ENCODE data around the gene SLC25A41. TPM values are rescaled to one million over a fixed set of nuclear protein-coding genes. Genes with fewer than 3 reads are reported as not detected.

The SLC25A41 gene
- total and polyA plus RNA-seq, 9 of the 15 experiments (the other 6 are each of a cell fraction or from before 2014, with no cell fraction given) = 0.08 to 4.2 (median 1.6) TPM

DNA sequence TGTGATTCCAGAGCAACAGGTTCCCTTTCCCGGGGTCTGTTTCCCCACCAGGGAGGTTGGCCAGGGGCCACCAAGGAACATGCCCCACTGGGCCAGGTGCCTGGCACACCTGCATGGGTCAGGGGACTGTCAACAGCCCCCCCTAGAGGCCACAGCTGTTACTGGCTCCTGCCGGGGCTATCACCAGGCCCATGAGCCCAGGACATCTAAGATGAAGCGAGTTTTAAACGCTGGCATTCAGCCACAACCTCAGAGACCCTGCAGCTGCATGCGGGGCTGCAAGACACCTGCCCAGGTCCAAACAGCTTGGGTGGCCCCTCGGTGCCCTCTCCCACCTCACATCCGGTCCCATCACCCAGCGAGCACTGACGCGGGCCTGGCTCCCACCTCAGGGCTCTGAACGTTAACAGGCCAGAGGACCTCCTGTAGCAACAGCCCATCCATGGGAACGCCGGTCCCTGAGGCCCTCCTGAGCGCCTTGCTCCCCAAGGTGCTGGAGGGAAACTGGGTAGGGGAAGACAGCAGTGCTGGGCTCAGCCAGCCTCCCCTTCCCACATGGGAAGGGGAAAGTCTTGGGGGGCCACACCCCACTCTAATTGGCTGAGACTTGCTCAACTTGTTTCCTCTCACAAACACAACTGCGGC is 21.0 kb downstream of the SLC25A41 start:
- Histone ChIP-seq H3K27me3 (ENCODE audit: control insufficient read depth in 2 of 2, insufficient read depth in 2 of 2, low read length in 2 of 2) (no peaks in the 10 kb centered on the region), H3K4me2 (ENCODE audit: insufficient read depth, low read length) (no peak overlapping the region), H3K4me1 (replicated peaks in 1 of 2; ENCODE audit: control insufficient read depth in 2 of 2, insufficient read depth in 2 of 2, low read length in 2 of 2) (peaks cover 0 to 39% of the 10 kb centered on the region in 2 experiments; a peak in 2 of 5 replicates), H3K79me2 (ENCODE audit: control insufficient read depth, insufficient read depth, low read length) (no peaks in the 10 kb centered on the region), H3K9me3 (replicated peaks; ENCODE audit: control insufficient read depth, insufficient read depth, low read depth, low read length) (no peaks in the 10 kb centered on the region), H3K36me3 (ENCODE audit: control insufficient read depth, insufficient read depth, low read length) (peaks cover 42% of the 10 kb centered on the region; the same call in 1 of the 3 replicates), H3K9me1 (ENCODE audit: control insufficient read depth, insufficient read depth, low read length) (no peaks in the 10 kb centered on the region), H3K4me3 (no peak overlapping the region), H2AFZ (ENCODE audit: low read depth, low read length) (no peak overlapping the region), H4K20me1 (replicated peaks; ENCODE audit: control insufficient read depth, insufficient read depth, low read length) (peaks cover 5% of the 10 kb centered on the region; the same call in 1 of the 2 replicates), H3K27ac (ENCODE audit: extremely low read depth, low read depth, low read length) (no peak overlapping the region), H3K9ac (ENCODE audit: insufficient read depth in 1 of 2, low read depth in 2 of 2, low read length in 2 of 2) (peak overlapping the region in 1 of 2 experiments; percentile 43; a peak in 1 of 4 replicates)
- peak; percentile 62 to 73 (median 66) for DNase-seq (ENCODE audit: extremely low read depth in 1 of 4, low spot score in 3 of 4)
- in situ Hi-C loops (cut with MboI) = no loop called here
- WGBS (ENCODE audit: insufficient coverage, low coverage, missing lambda C conversion rate) = 81% methylated on average over 9 of the region's 15 CpGs
- ChIA-PET POLR2A (interaction anchor here (0.5 to 2.5 kb wide), 3 partner anchors 10 to 40 kb away, joined by 3 to 16 read pairs (median 3); partner anchors contain the start of genes ALKBH7 and KHSRP), CTCF (ENCODE audit: low intra/inter-chr PET ratio) (interaction anchor here (0.6 kb wide), 1 partner anchor 9 kb away, joined by 3 read pairs; no protein-coding TSS in a partner anchor)
- intact Hi-C loops (cut with micrococcal nuclease) = no loop called here
- BruUV-seq (replicated peaks) = no TSS peak
- ATAC-seq = peak; percentile 90
- peak; percentile 72 for FAIRE-seq
- TF ChIP-seq ZEB2 (IDR thresholded peaks at IDR 0.05) (peak; percentile 50; the same call in 1 of the 2 replicates), SUPT5H (IDR thresholded peaks at IDR 0.05) (peak; percentile 78), ERF (CRISPR knock-in tag; IDR thresholded peaks at IDR 0.05) (0 out of 2 replicates have a peak, but pooled peaks have one; percentile 71), NFIC (IDR thresholded peaks at IDR 0.05) (peak; percentile 41), FIP1L1 (IDR thresholded peaks at IDR 0.05; ENCODE audit: low read depth, low read length, poor library complexity, severe bottlenecking) (peak; percentile 46), SETDB1 (IDR thresholded peaks at IDR 0.05; ENCODE audit: low read length) (no peak), POLR2B (IDR thresholded peaks at IDR 0.05; ENCODE audit: low read depth, partially characterized antibody) (peak; percentile 61), HIVEP1 (CRISPR knock-in tag; IDR thresholded peaks at IDR 0.05) (no peak)
- TF ChIP-seq, protein P1, sequence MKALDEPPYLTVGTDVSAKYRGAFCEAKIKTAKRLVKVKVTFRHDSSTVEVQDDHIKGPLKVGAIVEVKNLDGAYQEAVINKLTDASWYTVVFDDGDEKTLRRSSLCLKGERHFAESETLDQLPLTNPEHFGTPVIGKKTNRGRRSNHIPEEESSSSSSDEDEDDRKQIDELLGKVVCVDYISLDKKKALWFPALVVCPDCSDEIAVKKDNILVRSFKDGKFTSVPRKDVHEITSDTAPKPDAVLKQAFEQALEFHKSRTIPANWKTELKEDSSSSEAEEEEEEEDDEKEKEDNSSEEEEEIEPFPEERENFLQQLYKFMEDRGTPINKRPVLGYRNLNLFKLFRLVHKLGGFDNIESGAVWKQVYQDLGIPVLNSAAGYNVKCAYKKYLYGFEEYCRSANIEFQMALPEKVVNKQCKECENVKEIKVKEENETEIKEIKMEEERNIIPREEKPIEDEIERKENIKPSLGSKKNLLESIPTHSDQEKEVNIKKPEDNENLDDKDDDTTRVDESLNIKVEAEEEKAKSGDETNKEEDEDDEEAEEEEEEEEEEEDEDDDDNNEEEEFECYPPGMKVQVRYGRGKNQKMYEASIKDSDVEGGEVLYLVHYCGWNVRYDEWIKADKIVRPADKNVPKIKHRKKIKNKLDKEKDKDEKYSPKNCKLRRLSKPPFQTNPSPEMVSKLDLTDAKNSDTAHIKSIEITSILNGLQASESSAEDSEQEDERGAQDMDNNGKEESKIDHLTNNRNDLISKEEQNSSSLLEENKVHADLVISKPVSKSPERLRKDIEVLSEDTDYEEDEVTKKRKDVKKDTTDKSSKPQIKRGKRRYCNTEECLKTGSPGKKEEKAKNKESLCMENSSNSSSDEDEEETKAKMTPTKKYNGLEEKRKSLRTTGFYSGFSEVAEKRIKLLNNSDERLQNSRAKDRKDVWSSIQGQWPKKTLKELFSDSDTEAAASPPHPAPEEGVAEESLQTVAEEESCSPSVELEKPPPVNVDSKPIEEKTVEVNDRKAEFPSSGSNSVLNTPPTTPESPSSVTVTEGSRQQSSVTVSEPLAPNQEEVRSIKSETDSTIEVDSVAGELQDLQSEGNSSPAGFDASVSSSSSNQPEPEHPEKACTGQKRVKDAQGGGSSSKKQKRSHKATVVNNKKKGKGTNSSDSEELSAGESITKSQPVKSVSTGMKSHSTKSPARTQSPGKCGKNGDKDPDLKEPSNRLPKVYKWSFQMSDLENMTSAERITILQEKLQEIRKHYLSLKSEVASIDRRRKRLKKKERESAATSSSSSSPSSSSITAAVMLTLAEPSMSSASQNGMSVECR (CRISPR knock-in tag; IDR thresholded peaks at IDR 0.05) = no peak
- TF ChIP-seq, protein P2, sequence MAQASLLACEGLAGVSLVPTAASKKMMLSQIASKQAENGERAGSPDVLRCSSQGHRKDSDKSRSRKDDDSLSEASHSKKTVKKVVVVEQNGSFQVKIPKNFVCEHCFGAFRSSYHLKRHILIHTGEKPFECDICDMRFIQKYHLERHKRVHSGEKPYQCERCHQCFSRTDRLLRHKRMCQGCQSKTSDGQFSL (CRISPR knock-in tag; IDR thresholded peaks at IDR 0.05) = no peak
- TF ChIP-seq, protein P2 (tag; IDR thresholded peaks at IDR 0.05) = no peak
- TF ChIP-seq, protein P3, sequence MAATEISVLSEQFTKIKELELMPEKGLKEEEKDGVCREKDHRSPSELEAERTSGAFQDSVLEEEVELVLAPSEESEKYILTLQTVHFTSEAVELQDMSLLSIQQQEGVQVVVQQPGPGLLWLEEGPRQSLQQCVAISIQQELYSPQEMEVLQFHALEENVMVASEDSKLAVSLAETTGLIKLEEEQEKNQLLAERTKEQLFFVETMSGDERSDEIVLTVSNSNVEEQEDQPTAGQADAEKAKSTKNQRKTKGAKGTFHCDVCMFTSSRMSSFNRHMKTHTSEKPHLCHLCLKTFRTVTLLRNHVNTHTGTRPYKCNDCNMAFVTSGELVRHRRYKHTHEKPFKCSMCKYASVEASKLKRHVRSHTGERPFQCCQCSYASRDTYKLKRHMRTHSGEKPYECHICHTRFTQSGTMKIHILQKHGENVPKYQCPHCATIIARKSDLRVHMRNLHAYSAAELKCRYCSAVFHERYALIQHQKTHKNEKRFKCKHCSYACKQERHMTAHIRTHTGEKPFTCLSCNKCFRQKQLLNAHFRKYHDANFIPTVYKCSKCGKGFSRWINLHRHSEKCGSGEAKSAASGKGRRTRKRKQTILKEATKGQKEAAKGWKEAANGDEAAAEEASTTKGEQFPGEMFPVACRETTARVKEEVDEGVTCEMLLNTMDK (IDR thresholded peaks at IDR 0.05; ENCODE audit: borderline replicate concordance, insufficient read depth, low read depth, low read length, poor library complexity, severe bottlenecking) = peak; percentile 41
